Calu3 (cell line): ENCODE measurements around the gene PCSK5. TPM values are rescaled to one million over a fixed set of nuclear protein-coding genes. Genes with fewer than 3 reads are reported as not detected.

Source experiments
- BruUV-seq: library from RNA; stranded (reverse); fragments of 400-500 nt; replicated peaks from 2 replicates; lab custom pipeline; 2021; lab: Mats Ljungman, UMichigan
- CTCF ChIA-PET: fragments of 300-600 bp; sonication (Branson Sonifier 250); formaldehyde crosslinking; loops from one replicate; lab custom pipeline; 2022; ENCODE audit warnings: antibody characterized with exemption; lab: Charles Lee
- DNase-seq: peaks from one replicate; pipeline ENCODE4 v3.0.0; 2022
- H3K27ac Mint-ChIP-seq: one replicate; pipeline ENCODE4 v1.8.0; 2022; ENCODE audit warnings: mixed read lengths; ENCODE audit not compliant: unreplicated experiment
- H3K27me3 Mint-ChIP-seq: one replicate; pipeline ENCODE4 v1.8.0; 2022; ENCODE audit warnings: mixed read lengths; ENCODE audit not compliant: unreplicated experiment
- H3K36me3 Mint-ChIP-seq: one replicate; pipeline ENCODE4 v1.8.0; 2022; ENCODE audit warnings: mild to moderate bottlenecking, moderate library complexity, mixed read lengths; ENCODE audit not compliant: insufficient read depth, unreplicated experiment
- H3K4me1 Mint-ChIP-seq: one replicate; pipeline ENCODE4 v1.8.0; 2022; ENCODE audit warnings: mild to moderate bottlenecking, low read depth, mixed read lengths; ENCODE audit not compliant: unreplicated experiment
- H3K4me3 Mint-ChIP-seq: one replicate; pipeline ENCODE4 v1.8.0; 2022; ENCODE audit warnings: mild to moderate bottlenecking, low read depth, moderate library complexity, mixed read lengths; ENCODE audit not compliant: unreplicated experiment
- H3K9me3 Mint-ChIP-seq: one replicate; pipeline ENCODE4 v1.8.0; 2022; ENCODE audit warnings: low read depth, mixed read lengths; ENCODE audit not compliant: unreplicated experiment
- CTCF ChIP-seq: fragments of 200-600 bp; IDR thresholded peaks from one replicate; pipeline ENCODE4 v1.8.0; 2022; ENCODE audit warnings: antibody characterized with exemption; ENCODE audit not compliant: unreplicated experiment
- intact Hi-C: fragments of 100-400 bp; cut with micrococcal nuclease; formaldehyde crosslinking; loops from one replicate; pipeline ENCODE4 v1.10.0; 2022; ENCODE audit not compliant: unreplicated experiment
- total RNA-seq: library from RNA; stranded (reverse); gene quantifications from 2 replicates; pipeline ENCODE4 v1.2.3, GENCODE V29; 2022

Gene PCSK5
- total RNA-seq, 1 experiment from 2014 or later = 38.4 TPM

- Mint-ChIP-seq H3K27me3 (no peaks in the 10 kb centered on the region), H3K9me3 (no peaks in the 10 kb centered on the region), H3K27ac (no peak overlapping the region), H3K36me3 (peaks cover 23% of the 10 kb centered on the region), H3K4me1 (peaks cover 6% of the 10 kb centered on the region), H3K4me3 (peak overlapping the region; percentile 82)
- DNase-seq = no peak
- no peak for TF ChIP-seq CTCF
- intact Hi-C loops = no loop called here
- BruUV-seq = no TSS peak
- CTCF ChIA-PET = interaction anchor here (1.0 to 1.2 kb wide), 2 partner anchors 9 to 540 kb away, joined by 3 to 4 read pairs; no protein-coding TSS in a partner anchor
Measured at GRCh38 chr9:76395381-76395780, 504.9 kb downstream of the PCSK5 start.

DNA sequence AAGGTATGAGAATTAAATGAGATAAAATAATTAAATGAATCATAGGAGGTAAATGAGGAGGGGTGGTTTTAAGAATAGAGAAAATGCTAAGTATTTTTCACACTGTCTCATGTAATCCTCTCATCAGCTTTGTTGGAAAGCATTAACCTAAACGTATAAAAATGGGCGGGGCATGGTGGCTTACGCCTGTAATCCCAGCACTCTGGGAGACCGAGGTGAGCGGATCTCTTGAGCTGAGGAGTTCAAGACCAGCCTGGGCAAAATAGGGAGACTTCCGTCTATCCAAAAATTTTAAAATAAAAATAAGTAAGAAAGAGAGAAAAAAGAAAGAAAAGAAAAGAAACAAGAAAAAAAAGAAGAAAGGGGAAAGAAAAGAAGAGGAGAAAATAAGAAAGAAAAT lies 505.7 kb downstream of the PCSK5 start:
- CTCF ChIA-PET = no interaction called here

DNA sequence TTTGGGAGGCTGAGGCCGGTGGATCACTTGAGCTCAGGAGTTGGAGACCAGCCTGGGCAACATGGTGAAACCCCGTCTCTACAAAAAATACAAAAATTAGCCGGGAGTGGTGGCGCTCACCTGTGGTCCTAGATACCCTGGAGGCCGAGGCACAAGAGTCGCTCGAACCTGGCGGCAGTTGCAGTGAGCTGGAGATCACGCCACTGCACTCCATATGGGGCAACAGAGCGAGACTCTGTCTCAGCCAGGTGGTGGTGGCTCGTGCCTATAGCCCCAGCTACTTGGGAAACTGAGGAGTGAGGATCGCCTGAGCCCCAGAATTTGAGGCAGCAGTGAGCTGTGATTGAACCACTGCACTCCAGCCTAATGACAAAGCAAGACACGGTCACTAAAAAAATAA lies 506.1 kb downstream of the PCSK5 start:
- H3K4me1 Mint-ChIP-seq = peaks cover 15% of the 10 kb centered on the region
- TF ChIP-seq CTCF = no peak
- BruUV-seq = no TSS peak
- no peaks in the 10 kb centered on the region for H3K9me3 Mint-ChIP-seq
- peaks cover 23% of the 10 kb centered on the region for H3K36me3 Mint-ChIP-seq
- CTCF ChIA-PET = no interaction called here
- H3K27me3 Mint-ChIP-seq = no peaks in the 10 kb centered on the region
- intact Hi-C loops = no loop called here
- DNase-seq = no peak
- no peak overlapping the region for H3K4me3 Mint-ChIP-seq
- H3K27ac Mint-ChIP-seq = no peak overlapping the region

More for the DNA sequence above, 505.7 kb downstream of the PCSK5 start:
- Mint-ChIP-seq H3K9me3 (no peaks in the 10 kb centered on the region), H3K4me1 (peaks cover 12% of the 10 kb centered on the region), H3K27me3 (no peaks in the 10 kb centered on the region), H3K4me3 (no peak overlapping the region), H3K36me3 (peaks cover 23% of the 10 kb centered on the region), H3K27ac (no peak overlapping the region)
- DNase-seq = no peak
- TF ChIP-seq CTCF = no peak
- BruUV-seq = no TSS peak
- intact Hi-C loops = no loop called here

- intact Hi-C loops = loop anchor here (5.0 kb wide), 1 partner anchor 42 kb away; no protein-coding TSS in a partner anchor
- CTCF ChIA-PET = interaction anchor here (0.9 kb wide), 1 partner anchor 33 kb away, joined by 3 read pairs; no protein-coding TSS in a partner anchor
- no peak overlapping the region for H3K4me3 Mint-ChIP-seq
Measured at GRCh38 chr9:76399856-76400255, 509.4 kb downstream of the PCSK5 start.

More at GRCh38 chr9:76399856-76400255, 509.4 kb downstream of the PCSK5 start:
- H3K4me1 Mint-ChIP-seq = peaks cover 28% of the 10 kb centered on the region
- no peaks in the 10 kb centered on the region for H3K27me3 Mint-ChIP-seq
- no TSS peak for BruUV-seq
- no peak for TF ChIP-seq CTCF
- peaks cover 2% of the 10 kb centered on the region for H3K36me3 Mint-ChIP-seq
- DNase-seq = no peak
- H3K27ac Mint-ChIP-seq = no peak overlapping the region
- H3K9me3 Mint-ChIP-seq = no peaks in the 10 kb centered on the region
